Upper lobe of left lung (tissue), 4 donors: ENCODE results near the gene LBX2.

Experiments used
- CTCF ChIP-seq, 6 experiments: fragments of 450-650 bp in 4 of 6; fragments of 200-600 bp in 2 of 6; sonication (generic) in 2 of 6; IDR thresholded peaks; one replicate each; pipeline ENCODE4 v1.5.1; 2016 to 2019; ENCODE audit warnings: antibody characterized with exemption in 6 of 6
- POLR2A ChIP-seq, 4 donors: fragments of 450-650 bp; IDR thresholded peaks; one replicate each; pipeline ENCODE4 v1.5.1; 2016 to 2017; ENCODE audit warnings: antibody characterized with exemption in 4 of 4, mild to moderate bottlenecking in 2 of 4

- no peak for TF ChIP-seq CTCF (IDR thresholded peaks at IDR 0.05)
- TF ChIP-seq POLR2A (IDR thresholded peaks at IDR 0.05): no peak
Measured at GRCh38 chr2:74458938-74459363, 40.5 kb downstream of the LBX2 start.
